Endothelial cell of umbilical vein (primary cell): ENCODE measurements around the gene ABLIM2. TPM values are rescaled to one million over a fixed set of nuclear protein-coding genes. Genes with fewer than 3 reads are reported as not detected.

Experiments
- BruUV-seq: library from RNA; stranded (reverse); fragments of 400-500 nt; replicated peaks from 2 replicates; lab custom pipeline; 2021; lab: Mats Ljungman, UMichigan
- CTCF ChIA-PET: fragments of 300-600, 350-600 bp; sonication (Branson Sonifier 250); formaldehyde crosslinking; loops from one replicate; lab custom pipeline; 2021; ENCODE audit warnings: antibody characterized with exemption, inconsistent platforms; lab: Charles Lee
- POLR2A ChIA-PET: fragments of 300-600, 350-600 bp; sonication (Branson Sonifier 250); formaldehyde crosslinking; loops from one replicate; lab custom pipeline; 2021; ENCODE audit warnings: antibody characterized with exemption, inconsistent platforms; lab: Charles Lee
- DNase-seq: peaks from one replicate; pipeline ENCODE4 v3.0.0-alpha.2; 2011; ENCODE audit warnings: low read depth, low spot score
- FAIRE-seq: peaks from 2 replicates; lab custom pipeline; 2011; peaks lifted over from hg19 to GRCh38; lab: Jason Lieb, UNC
- H2AFZ ChIP-seq: 2 replicates; pipeline ENCODE4 v1.6.0; 2012; ENCODE audit warnings: low read depth, low read length, control low read depth, inconsistent platforms
- H3K27ac ChIP-seq: 2 replicates; pipeline ENCODE4 v1.5.1; 2011; ENCODE audit warnings: low read depth, mild to moderate bottlenecking, control low read depth, low read length, moderate library complexity; ENCODE audit not compliant: insufficient read depth
- H3K27me3 ChIP-seq, 2 experiments: 2 replicates each; pipeline versions ENCODE4 v1.6.0 to v1.6.1; 2011; ENCODE audit warnings: low read length in 2 of 2, mixed read lengths in 1 of 2; ENCODE audit not compliant: control insufficient read depth in 2 of 2, insufficient read depth in 2 of 2
- H3K36me3 ChIP-seq, 2 experiments: 2 replicates in 1 of 2; 3 replicates in 1 of 2; pipeline ENCODE4 v1.5.1; 2011; ENCODE audit warnings: low read length in 2 of 2, mild to moderate bottlenecking in 1 of 2, moderate library complexity in 1 of 2; ENCODE audit not compliant: control insufficient read depth in 2 of 2, insufficient read depth in 2 of 2; ENCODE audit errors: extremely low read depth in 1 of 2
- H3K4me1 ChIP-seq: 3 replicates; pipeline ENCODE4 v1.5.1; 2011; ENCODE audit warnings: mild to moderate bottlenecking, low read length; ENCODE audit not compliant: control insufficient read depth, insufficient read depth; ENCODE audit errors: extremely low read depth
- H3K4me2 ChIP-seq: 2 replicates; pipeline ENCODE4 v1.6.1; 2011; ENCODE audit warnings: low read length, control low read depth, mixed read lengths; ENCODE audit not compliant: insufficient read depth
- H3K4me3 ChIP-seq, 3 experiments: fragments of 200-600 bp in 1 of 3; sonication (generic), shearing (Covaris generic) in 1 of 3; replicated peaks in 1 of 3; 2 replicates each; pipeline ENCODE4 v1.5.1; 2011 to 2016; ENCODE audit warnings: control low read depth in 3 of 3, low read length in 3 of 3, mild to moderate bottlenecking in 2 of 3, inconsistent platforms in 1 of 3, low read depth in 1 of 3, moderate library complexity in 1 of 3; ENCODE audit not compliant: insufficient read depth in 1 of 3
- H3K79me2 ChIP-seq: 2 replicates; pipeline ENCODE4 v1.6.0; 2012; ENCODE audit warnings: low read length, inconsistent platforms; ENCODE audit not compliant: control insufficient read depth, insufficient read depth
- H3K9ac ChIP-seq: replicated peaks from 2 replicates; pipeline ENCODE3; 2011; ENCODE audit warnings: low read length, control low read depth; ENCODE audit not compliant: insufficient read depth; ENCODE audit errors: extremely low read depth
- H3K9me1 ChIP-seq: replicated peaks from 3 replicates; pipeline ENCODE4 v1.6.0; 2011; ENCODE audit warnings: mild to moderate bottlenecking, low read length; ENCODE audit not compliant: control insufficient read depth, insufficient read depth; ENCODE audit errors: extremely low read depth
- H3K9me3 ChIP-seq: replicated peaks from 2 replicates; pipeline ENCODE4 v1.5.1; 2012; ENCODE audit warnings: low read length, inconsistent platforms; ENCODE audit not compliant: control insufficient read depth, insufficient read depth
- H4K20me1 ChIP-seq: replicated peaks from 2 replicates; pipeline ENCODE3; 2011; ENCODE audit warnings: mild to moderate bottlenecking, low read length; ENCODE audit not compliant: control insufficient read depth, insufficient read depth; ENCODE audit errors: extremely low read depth
- CTCF ChIP-seq, 2 donors: IDR thresholded peaks; 1 replicate in 1 of 2; 2 replicates in 1 of 2; pipeline ENCODE4 v1.5.1; 2011; ENCODE audit warnings: low read length in 2 of 2, mild to moderate bottlenecking in 2 of 2, moderate library complexity in 2 of 2, control low read depth in 1 of 2, inconsistent platforms in 1 of 2, low read depth in 1 of 2; ENCODE audit not compliant: insufficient read depth in 1 of 2; ENCODE audit errors: extremely low read depth in 1 of 2
- EZH2 ChIP-seq: IDR thresholded peaks from 2 replicates; pipeline ENCODE4 v1.6.1; 2012; ENCODE audit warnings: borderline replicate concordance, low read depth, mild to moderate bottlenecking, moderate library complexity, low read length, inconsistent platforms; ENCODE audit not compliant: severe bottlenecking
- FOS ChIP-seq: IDR thresholded peaks from 2 replicates; pipeline ENCODE4 v1.6.1; 2011; ENCODE audit warnings: mild to moderate bottlenecking, low read length, moderate library complexity, borderline replicate concordance; ENCODE audit not compliant: insufficient read depth
- GATA2 ChIP-seq: IDR thresholded peaks from 2 replicates; pipeline ENCODE4 v1.7.0; 2011; ENCODE audit warnings: low read depth, mild to moderate bottlenecking, moderate library complexity, mixed read lengths, low read length; ENCODE audit not compliant: insufficient read length, insufficient read depth
- JUN ChIP-seq: IDR thresholded peaks from 2 replicates; pipeline ENCODE4 v1.6.1; 2011; ENCODE audit warnings: borderline replicate concordance, low read depth; ENCODE audit not compliant: insufficient read length, insufficient read depth
- MAX ChIP-seq: IDR thresholded peaks from 2 replicates; pipeline ENCODE4 v1.6.1; 2011; ENCODE audit not compliant: insufficient read depth, insufficient read length
- MYC ChIP-seq: IDR thresholded peaks from one replicate; pipeline ENCODE4 v1.6.1; 2011; ENCODE audit warnings: mild to moderate bottlenecking, low read depth, low read length
- POLR2A ChIP-seq: IDR thresholded peaks from 2 replicates; pipeline ENCODE4 v1.6.1; 2012; ENCODE audit warnings: low read depth, mild to moderate bottlenecking, control low read depth, low read length
- POLR2AphosphoS5 ChIP-seq: IDR thresholded peaks from 2 replicates; pipeline ENCODE4 v1.6.1; 2012; ENCODE audit warnings: low read depth, mild to moderate bottlenecking, control low read depth, low read length, moderate library complexity; ENCODE audit not compliant: insufficient read depth
- dilution Hi-C: fragments of 300-500 bp; cut with MboI; formaldehyde crosslinking; loops from one replicate; pipeline ENCODE4 v1.15.0; 2019; ENCODE audit warnings: low sequenced_read_pairs; ENCODE audit not compliant: extremely low pct_ligation_motif_present
- intact Hi-C: fragments of 100-400 bp; cut with micrococcal nuclease; formaldehyde crosslinking; loops from one replicate; pipeline ENCODE4 v1.10.0; 2022
- polyA plus RNA-seq, 4 experiments: library from polyadenylated mRNA; depleted of rRNA in 3 of 4; stranded (reverse) in 3 of 4; unstranded in 1 of 4; fragments of >200 nt; gene quantifications; 2 replicates each; pipeline versions ENCODE4 v1.2.1 to v1.2.3, GENCODE V29; 2011 to 2012; ENCODE audit warnings: missing spikeins in 1 of 4
- total RNA-seq: library from RNA; stranded (reverse); gene quantifications from 2 replicates; pipeline ENCODE4 v1.2.3, GENCODE V29; 2021

Gene ABLIM2
- total and polyA plus RNA-seq, 2 donors (not counting 3 experiments of a cell fraction or from before 2014, with no cell fraction given), result 0.28 to 0.66 TPM

GRCh38 chr4:8000247-8000646 lies 158.4 kb downstream of the ABLIM2 start:
- no peak for TF ChIP-seq MYC
- H4K20me1 ChIP-seq, result no peaks in the 10 kb centered on the region
- no peak overlapping the region for H2AFZ ChIP-seq
- no peaks in the 10 kb centered on the region for H3K79me2 ChIP-seq
- H3K4me3 ChIP-seq, result no peak overlapping the region
- H3K27me3 ChIP-seq, result peaks cover 0 to 4% of the 10 kb centered on the region in 2 experiments
- no peaks in the 10 kb centered on the region for H3K9me1 ChIP-seq
- DNase-seq (no peak), FAIRE-seq (no peak)
- no peaks in the 10 kb centered on the region for H3K36me3 ChIP-seq
- dilution Hi-C loops, result no loop called here
- no TSS peak for BruUV-seq
- H3K9ac ChIP-seq, result no peak overlapping the region
- H3K4me1 ChIP-seq, result no peaks in the 10 kb centered on the region
- POLR2A ChIA-PET, result no interaction called here
- H3K4me2 ChIP-seq, result no peak overlapping the region
- H3K27ac ChIP-seq, result no peak overlapping the region
- CTCF ChIA-PET, result no interaction called here
- no peaks in the 10 kb centered on the region for H3K9me3 ChIP-seq
- intact Hi-C loops, result no loop called here

GRCh38 chr4:7999695-8000094 lies 158.9 kb downstream of the ABLIM2 start:
- CTCF ChIA-PET, result no interaction called here
- no peak for TF ChIP-seq EZH2
- TF ChIP-seq MAX, result no peak
- no peak for TF ChIP-seq POLR2A
- no peak for TF ChIP-seq POLR2AphosphoS5
- no peak for TF ChIP-seq FOS
- no peak for TF ChIP-seq GATA2
- TF ChIP-seq JUN, result no peak
- no peak for TF ChIP-seq CTCF (IDR thresholded peaks at IDR 0.05; ENCODE audit: extremely low read depth in 1 of 2, insufficient read depth in 1 of 2, low read depth in 1 of 2, low read length in 2 of 2)
- no peak for TF ChIP-seq MYC
- dilution Hi-C loops, result no loop called here

More at GRCh38 chr4:7999695-8000094, 158.9 kb downstream of the ABLIM2 start:
- no peaks in the 10 kb centered on the region for H4K20me1 ChIP-seq
- no peaks in the 10 kb centered on the region for H3K9me1 ChIP-seq
- no peak overlapping the region for H3K4me2 ChIP-seq
- H3K9me3 ChIP-seq, result no peaks in the 10 kb centered on the region
- DNase-seq, result no peak
- no peaks in the 10 kb centered on the region for H3K79me2 ChIP-seq
- no peaks in the 10 kb centered on the region for H3K4me1 ChIP-seq
- H3K27ac ChIP-seq, result no peak overlapping the region
- POLR2A ChIA-PET, result no interaction called here
- no peaks in the 10 kb centered on the region for H3K36me3 ChIP-seq
- no TSS peak for BruUV-seq
- intact Hi-C loops, result no loop called here
- no peak for FAIRE-seq
- H3K4me3 ChIP-seq, result no peak overlapping the region
- no peak overlapping the region for H3K9ac ChIP-seq
- peaks cover 0 to 4% of the 10 kb centered on the region in 2 experiments for H3K27me3 ChIP-seq
- no peak overlapping the region for H2AFZ ChIP-seq
